Measurements from ENCODE around the gene PHYH. TPM values are rescaled to one million over a fixed set of nuclear protein-coding genes. Genes with fewer than 3 reads are reported as not detected.

Gene PHYH
- total RNA-seq, 2 experiments from 2014 or later, result 8.5 to 10.0 TPM

DNA sequence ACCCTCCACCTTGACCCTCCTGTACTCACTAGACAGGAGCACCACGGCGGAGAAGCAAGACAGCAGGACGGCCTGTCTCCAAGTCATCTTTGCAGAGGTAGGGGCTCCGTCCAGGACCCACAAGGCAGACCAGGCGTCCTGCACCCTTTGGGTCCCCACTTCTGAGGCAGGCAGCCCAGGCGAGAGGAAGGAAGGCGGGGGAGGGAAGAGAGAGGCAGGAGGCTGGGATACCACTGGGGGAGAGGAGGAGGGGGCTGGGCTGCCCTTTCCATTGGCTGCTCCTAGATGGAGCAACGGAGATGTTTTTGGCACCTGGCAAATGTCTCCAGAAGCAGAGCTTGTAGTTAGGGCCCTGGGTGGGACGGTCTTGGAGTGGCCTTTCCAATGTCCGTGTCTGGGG lies 65.7 kb downstream of the PHYH start, which contains the start of gene UCMA:
Gene UCMA (minus strand): TSS at position 203 of the 400 bp plus-strand sequence. CDS start 116 bp downstream, at position 87.
- no peak within 1 kb of the TSS for H3K27ac Mint-ChIP-seq
- POLR2A ChIA-PET, result no interaction called here
- H3K36me3 Mint-ChIP-seq (ENCODE audit: low read depth), result no peaks in the 10 kb centered on the region
- no peak within 1 kb of the TSS for H3K4me3 ChIP-seq (ENCODE audit: low read length)
- H3K27me3 ChIP-seq (ENCODE audit: control insufficient read depth in 1 of 2, insufficient read depth in 2 of 2, low read length in 2 of 2), result peaks cover 0 to 2% of the 10 kb centered on the region in 2 experiments
- no peaks in the 10 kb centered on the region for H3K4me1 ChIP-seq (ENCODE audit: insufficient read depth, low read length)
- ATAC-seq (ENCODE audit: poor library complexity) (no peak), DNase-seq (no peak)
- no peak within 1 kb of the TSS for H3K4me3 Mint-ChIP-seq
- TF ChIP-seq, protein P1, sequence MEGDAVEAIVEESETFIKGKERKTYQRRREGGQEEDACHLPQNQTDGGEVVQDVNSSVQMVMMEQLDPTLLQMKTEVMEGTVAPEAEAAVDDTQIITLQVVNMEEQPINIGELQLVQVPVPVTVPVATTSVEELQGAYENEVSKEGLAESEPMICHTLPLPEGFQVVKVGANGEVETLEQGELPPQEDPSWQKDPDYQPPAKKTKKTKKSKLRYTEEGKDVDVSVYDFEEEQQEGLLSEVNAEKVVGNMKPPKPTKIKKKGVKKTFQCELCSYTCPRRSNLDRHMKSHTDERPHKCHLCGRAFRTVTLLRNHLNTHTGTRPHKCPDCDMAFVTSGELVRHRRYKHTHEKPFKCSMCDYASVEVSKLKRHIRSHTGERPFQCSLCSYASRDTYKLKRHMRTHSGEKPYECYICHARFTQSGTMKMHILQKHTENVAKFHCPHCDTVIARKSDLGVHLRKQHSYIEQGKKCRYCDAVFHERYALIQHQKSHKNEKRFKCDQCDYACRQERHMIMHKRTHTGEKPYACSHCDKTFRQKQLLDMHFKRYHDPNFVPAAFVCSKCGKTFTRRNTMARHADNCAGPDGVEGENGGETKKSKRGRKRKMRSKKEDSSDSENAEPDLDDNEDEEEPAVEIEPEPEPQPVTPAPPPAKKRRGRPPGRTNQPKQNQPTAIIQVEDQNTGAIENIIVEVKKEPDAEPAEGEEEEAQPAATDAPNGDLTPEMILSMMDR (IDR thresholded peaks at IDR 0.05), result no peak
- CTCF ChIA-PET, result no interaction called here
- no peak within 1 kb of the TSS for H3K27ac ChIP-seq (ENCODE audit: low read depth in 1 of 2, low read length in 2 of 2)
- H3K36me3 ChIP-seq (ENCODE audit: insufficient read depth, low read length), result no peaks in the 10 kb centered on the region
- H3K9me3 ChIP-seq (ENCODE audit: control insufficient read depth in 1 of 2, insufficient read depth in 1 of 2, low read length in 2 of 2), result no peaks in the 10 kb centered on the region
- no peaks in the 10 kb centered on the region for H3K4me1 Mint-ChIP-seq (ENCODE audit: low read depth)
- no peaks in the 10 kb centered on the region for H3K9me3 Mint-ChIP-seq
- H3K27me3 Mint-ChIP-seq, result no peaks in the 10 kb centered on the region
- intact Hi-C loops (cut with DNase I, micrococcal nuclease), result no loop called here

DNA sequence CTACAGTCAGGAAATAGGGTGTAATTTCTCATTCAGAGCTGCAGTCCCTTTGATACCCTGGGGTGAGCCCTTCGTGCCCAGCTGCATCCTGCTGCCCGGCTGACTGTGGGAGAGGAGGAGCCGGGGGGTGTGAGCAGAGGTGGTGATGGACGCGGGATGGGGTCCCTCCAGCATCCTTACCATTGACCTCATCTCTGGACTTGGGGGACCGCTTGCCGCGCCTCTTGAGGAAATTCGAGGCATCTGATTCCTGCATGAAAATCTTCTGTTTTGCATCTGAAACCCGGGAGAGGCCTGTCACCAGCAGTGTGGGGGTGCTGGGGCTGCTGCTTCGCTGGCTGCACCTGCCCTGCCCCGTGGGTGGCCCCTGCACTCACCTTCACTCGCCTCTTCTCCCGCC lies 66.5 kb downstream of the PHYH start:
- ChIA-PET POLR2A (no interaction called here), CTCF (no interaction called here)
- Histone ChIP-seq H3K36me3 (ENCODE audit: insufficient read depth, low read length) (no peaks in the 10 kb centered on the region), H3K4me1 (ENCODE audit: insufficient read depth, low read length) (no peaks in the 10 kb centered on the region), H3K27ac (ENCODE audit: low read depth in 1 of 2, low read length in 2 of 2) (no peak overlapping the region), H3K4me3 (ENCODE audit: low read length) (no peak overlapping the region), H3K9me3 (ENCODE audit: control insufficient read depth in 1 of 2, insufficient read depth in 1 of 2, low read length in 2 of 2) (no peaks in the 10 kb centered on the region), H3K27me3 (ENCODE audit: control insufficient read depth in 1 of 2, insufficient read depth in 2 of 2, low read length in 2 of 2) (peaks cover 0 to 2% of the 10 kb centered on the region in 2 experiments)
- Mint-ChIP-seq H3K9me3 (no peaks in the 10 kb centered on the region), H3K36me3 (ENCODE audit: low read depth) (no peaks in the 10 kb centered on the region), H3K4me1 (ENCODE audit: low read depth) (no peaks in the 10 kb centered on the region), H3K4me3 (no peak overlapping the region), H3K27me3 (no peaks in the 10 kb centered on the region), H3K27ac (no peak overlapping the region)
- intact Hi-C loops (cut with DNase I, micrococcal nuclease), result no loop called here
- DNase-seq (no peak), ATAC-seq (ENCODE audit: poor library complexity) (no peak)
- TF ChIP-seq, protein P1 (IDR thresholded peaks at IDR 0.05), result no peak

DNA sequence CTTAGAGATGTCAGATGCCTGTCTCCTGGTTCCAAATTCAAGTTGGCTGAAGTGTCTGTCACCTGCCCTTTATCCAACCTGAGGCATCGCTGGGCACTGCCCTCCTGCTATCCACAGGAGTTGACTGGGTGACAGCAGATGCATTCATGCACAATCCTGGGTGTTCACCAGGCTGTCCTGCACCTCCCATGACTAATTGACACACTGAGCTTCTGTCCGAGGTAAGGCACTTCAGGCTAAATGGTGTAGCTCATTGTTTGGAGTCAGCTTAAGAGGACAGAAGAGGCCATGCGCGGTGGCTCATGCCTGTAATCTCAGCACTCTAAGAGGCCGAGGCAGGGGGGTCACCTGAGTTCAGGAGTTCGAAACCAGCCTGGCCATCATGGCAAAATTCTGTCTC lies 68.1 kb downstream of the PHYH start:
- Histone ChIP-seq H3K36me3 (ENCODE audit: insufficient read depth, low read length) (no peaks in the 10 kb centered on the region), H3K27me3 (ENCODE audit: control insufficient read depth in 1 of 2, insufficient read depth in 2 of 2, low read length in 2 of 2) (peaks cover 0 to 2% of the 10 kb centered on the region in 2 experiments), H3K4me1 (ENCODE audit: insufficient read depth, low read length) (no peaks in the 10 kb centered on the region), H3K9me3 (ENCODE audit: control insufficient read depth in 1 of 2, insufficient read depth in 1 of 2, low read length in 2 of 2) (no peaks in the 10 kb centered on the region), H3K27ac (ENCODE audit: low read depth in 1 of 2, low read length in 2 of 2) (no peak overlapping the region), H3K4me3 (ENCODE audit: low read length) (no peak overlapping the region)
- Mint-ChIP-seq H3K27me3 (no peaks in the 10 kb centered on the region), H3K36me3 (ENCODE audit: low read depth) (no peaks in the 10 kb centered on the region), H3K9me3 (no peaks in the 10 kb centered on the region), H3K4me1 (ENCODE audit: low read depth) (no peaks in the 10 kb centered on the region), H3K27ac (no peak overlapping the region), H3K4me3 (no peak overlapping the region)
- CTCF ChIA-PET, result no interaction called here
- POLR2A ChIA-PET, result no interaction called here
- DNase-seq, result no peak
- ATAC-seq (ENCODE audit: poor library complexity), result no peak
- intact Hi-C loops (cut with DNase I, micrococcal nuclease), result no loop called here
- TF ChIP-seq, protein P1 (IDR thresholded peaks at IDR 0.05), result no peak

All from CD4-positive, alpha-beta T cell (primary cell).